Measurements from ENCODE around the gene CD72. TPM values are rescaled to one million over a fixed set of nuclear protein-coding genes. Genes with fewer than 3 reads are reported as not detected.

Gene CD72
- total RNA-seq, 1 experiment from 2014 or later: 1.6 TPM

- DNase-seq (ENCODE audit: unreplicated experiment): no peak
- Mint-ChIP-seq H3K9me3 (ENCODE audit: unreplicated experiment) (no peaks in the 10 kb centered on the region), H3K36me3 (ENCODE audit: insufficient read depth, unreplicated experiment) (no peaks in the 10 kb centered on the region), H3K27ac (ENCODE audit: low read depth, unreplicated experiment) (no peak within 1 kb of the TSS), H3K4me3 (ENCODE audit: unreplicated experiment) (no peak within 1 kb of the TSS), H3K4me1 (ENCODE audit: insufficient read depth, unreplicated experiment) (peaks cover 5% of the 10 kb centered on the region), H3K27me3 (ENCODE audit: insufficient read depth, unreplicated experiment) (no peaks in the 10 kb centered on the region)
- POLR2A ChIA-PET: no interaction called here
- TF ChIP-seq, protein P1, sequence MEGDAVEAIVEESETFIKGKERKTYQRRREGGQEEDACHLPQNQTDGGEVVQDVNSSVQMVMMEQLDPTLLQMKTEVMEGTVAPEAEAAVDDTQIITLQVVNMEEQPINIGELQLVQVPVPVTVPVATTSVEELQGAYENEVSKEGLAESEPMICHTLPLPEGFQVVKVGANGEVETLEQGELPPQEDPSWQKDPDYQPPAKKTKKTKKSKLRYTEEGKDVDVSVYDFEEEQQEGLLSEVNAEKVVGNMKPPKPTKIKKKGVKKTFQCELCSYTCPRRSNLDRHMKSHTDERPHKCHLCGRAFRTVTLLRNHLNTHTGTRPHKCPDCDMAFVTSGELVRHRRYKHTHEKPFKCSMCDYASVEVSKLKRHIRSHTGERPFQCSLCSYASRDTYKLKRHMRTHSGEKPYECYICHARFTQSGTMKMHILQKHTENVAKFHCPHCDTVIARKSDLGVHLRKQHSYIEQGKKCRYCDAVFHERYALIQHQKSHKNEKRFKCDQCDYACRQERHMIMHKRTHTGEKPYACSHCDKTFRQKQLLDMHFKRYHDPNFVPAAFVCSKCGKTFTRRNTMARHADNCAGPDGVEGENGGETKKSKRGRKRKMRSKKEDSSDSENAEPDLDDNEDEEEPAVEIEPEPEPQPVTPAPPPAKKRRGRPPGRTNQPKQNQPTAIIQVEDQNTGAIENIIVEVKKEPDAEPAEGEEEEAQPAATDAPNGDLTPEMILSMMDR (IDR thresholded peaks at IDR 0.05; ENCODE audit: unreplicated experiment): no peak
- intact Hi-C loops (cut with micrococcal nuclease): loop anchor here (10.0 kb wide), 1 partner anchor 254 kb away; the partner anchor contains the start of genes HRCT1 and SPAAR
- CTCF ChIA-PET: interaction anchor here (0.6 to 0.9 kb wide), 3 partner anchors 30 to 82 kb away, joined by 3 read pairs; no protein-coding TSS in a partner anchor
- no TSS peak for BruUV-seq (replicated peaks)
Measured at GRCh38 chr9:35650341-35651158, 32.3 kb upstream of the CD72 start, which contains the start of gene SIT1. Gene SIT1 (minus strand): TSS chr9:35650931. CDS start chr9:35650853, 78 bp downstream.

GRCh38 chr9:35649431-35650340 lies 31.5 kb upstream of the CD72 start:
- BruUV-seq (replicated peaks): no TSS peak
- Mint-ChIP-seq H3K27ac (ENCODE audit: low read depth, unreplicated experiment) (no peak overlapping the region), H3K9me3 (ENCODE audit: unreplicated experiment) (no peaks in the 10 kb centered on the region), H3K4me1 (ENCODE audit: insufficient read depth, unreplicated experiment) (peaks cover 7% of the 10 kb centered on the region), H3K27me3 (ENCODE audit: insufficient read depth, unreplicated experiment) (no peaks in the 10 kb centered on the region), H3K4me3 (ENCODE audit: unreplicated experiment) (no peak overlapping the region), H3K36me3 (ENCODE audit: insufficient read depth, unreplicated experiment) (no peaks in the 10 kb centered on the region)
- ChIA-PET CTCF (interaction anchor here (0.7 to 4.8 kb wide), 6 partner anchors 12 to 83 kb away, joined by 3 to 28 read pairs (median 4); partner anchors contain the start of gene TLN1), POLR2A (interaction anchor here (0.6 to 5.8 kb wide), 3 partner anchors 7 to 535 kb away, joined by 3 to 61 read pairs (median 24); partner anchors contain the start of genes CCDC107, RMRP and TPM2)
- TF ChIP-seq, protein P1 (IDR thresholded peaks at IDR 0.05; ENCODE audit: unreplicated experiment): no peak
- no peak for DNase-seq (ENCODE audit: unreplicated experiment)
- intact Hi-C loops (cut with micrococcal nuclease): loop anchor here (10.0 kb wide), 1 partner anchor 255 kb away; the partner anchor contains the start of genes HRCT1 and SPAAR

DNA sequence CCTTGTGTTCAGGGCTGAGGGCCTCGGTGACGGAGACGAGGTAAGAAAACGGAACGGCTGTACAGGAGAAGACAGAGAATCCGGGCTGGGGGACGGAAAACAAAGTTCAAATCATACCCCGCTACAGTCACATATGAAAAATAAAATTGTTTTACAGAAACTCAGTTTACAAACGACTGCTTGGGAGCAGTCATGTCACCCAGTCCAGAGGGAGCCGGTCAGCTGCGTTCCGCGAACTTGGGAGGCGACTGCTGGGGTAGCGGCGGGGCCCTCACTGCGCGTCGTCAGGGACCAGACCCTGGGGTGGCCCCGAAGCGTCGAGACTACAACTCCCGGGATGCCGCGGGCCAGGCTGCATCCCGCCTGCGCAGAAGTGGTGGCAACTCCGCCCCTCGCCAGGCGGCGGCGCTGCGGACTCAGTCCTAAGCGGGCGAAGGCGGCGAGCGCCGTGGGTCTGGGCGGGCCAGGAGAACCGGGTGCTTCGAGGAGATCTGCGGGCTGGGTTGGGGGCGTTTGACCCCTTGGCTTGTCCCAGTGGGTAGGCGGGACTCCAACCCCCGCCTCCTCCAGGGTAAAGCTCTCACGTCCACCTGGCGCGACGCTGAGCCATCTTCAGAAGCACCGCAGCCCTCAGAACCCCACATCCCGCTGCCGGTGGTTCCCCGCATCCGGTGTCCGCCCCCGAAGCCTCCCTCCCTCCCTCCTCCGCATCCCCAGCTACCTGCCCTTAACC lies 28.5 kb upstream of the CD72 start:
- peak overlapping the region; percentile 93 for H3K27ac Mint-ChIP-seq (ENCODE audit: low read depth, unreplicated experiment)
- peak; percentile 88 for DNase-seq (ENCODE audit: unreplicated experiment)
- no peaks in the 10 kb centered on the region for H3K36me3 Mint-ChIP-seq (ENCODE audit: insufficient read depth, unreplicated experiment)
- CTCF ChIA-PET: interaction anchor here (0.6 to 4.8 kb wide), 50 partner anchors 11 to 1018 kb away, joined by 3 to 62 read pairs (median 4); partner anchors contain the start of genes ARHGEF39, CCDC107, GBA2 and RGP1
- intact Hi-C loops (cut with micrococcal nuclease): loop anchor here (1.0 to 2.0 kb wide), 2 partner anchors 87 to 168 kb away; partner anchors contain the start of gene HINT2
- no peaks in the 10 kb centered on the region for H3K9me3 Mint-ChIP-seq (ENCODE audit: unreplicated experiment)
- no peaks in the 10 kb centered on the region for H3K27me3 Mint-ChIP-seq (ENCODE audit: insufficient read depth, unreplicated experiment)
- TF ChIP-seq, protein P1 (IDR thresholded peaks at IDR 0.05; ENCODE audit: unreplicated experiment): peak; percentile 95
- POLR2A ChIA-PET: interaction anchor here (0.7 to 5.8 kb wide), 20 partner anchors 10 to 983 kb away, joined by 3 to 63 read pairs (median 5); partner anchors contain the start of genes ARHGEF39, CCDC107, CREB3 and GBA2
- peak overlapping the region; percentile 77 for H3K4me3 Mint-ChIP-seq (ENCODE audit: unreplicated experiment)
- peaks cover 12% of the 10 kb centered on the region for H3K4me1 Mint-ChIP-seq (ENCODE audit: insufficient read depth, unreplicated experiment)
- BruUV-seq (replicated peaks): no TSS peak

All from MCF 10A (cell line).